ENCODE data around the gene CABP1. TPM values are rescaled to one million over a fixed set of nuclear protein-coding genes. Genes with fewer than 3 reads are reported as not detected.

Gene CABP1
- total RNA-seq, 1 experiment from 2014 or later: not detected

DNA sequence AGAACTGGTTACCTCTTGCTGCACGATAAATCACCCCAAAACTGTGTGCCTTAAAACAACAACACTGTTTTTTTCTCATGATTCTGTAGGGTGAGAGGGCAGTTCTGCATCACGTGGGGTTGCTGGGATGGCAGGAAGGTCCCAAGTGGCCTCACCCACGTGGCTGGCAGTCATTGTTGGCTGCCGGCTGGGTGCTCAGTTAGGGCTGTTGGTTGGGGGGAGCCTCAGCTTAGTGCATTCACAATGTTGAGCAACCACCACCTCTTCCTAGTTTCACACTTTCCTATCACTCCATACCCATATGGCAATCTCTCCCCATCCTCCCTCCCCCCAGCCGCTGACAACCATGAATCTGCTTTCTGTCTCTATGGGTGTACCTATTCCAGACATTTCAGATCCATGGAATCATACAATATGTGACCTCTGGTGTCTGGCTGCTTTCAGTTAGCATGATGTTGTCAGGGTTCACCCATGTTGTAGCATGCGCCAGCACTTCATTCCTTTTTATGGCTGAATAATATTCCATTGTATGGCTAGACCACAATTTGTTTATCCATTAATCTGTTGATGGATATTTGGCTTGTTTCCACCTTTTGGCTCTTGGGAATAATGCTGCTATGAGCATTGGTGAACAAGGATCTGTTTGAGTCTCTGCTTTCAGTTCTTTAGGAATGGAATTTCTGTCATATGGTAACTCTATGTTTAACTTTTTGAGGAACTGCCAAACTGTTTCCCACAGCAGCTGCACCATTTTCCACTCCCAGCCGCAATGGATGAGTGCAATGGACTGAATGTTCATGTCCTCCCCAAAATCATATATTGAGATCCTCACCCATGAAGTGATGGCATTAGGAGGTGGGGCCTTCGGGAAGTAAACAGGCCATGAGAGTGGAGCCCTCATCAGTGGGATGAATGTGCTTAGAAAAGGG is 48.0 kb upstream of the CABP1 start:
- Histone ChIP-seq H2AFZ (no peak overlapping the region), H3K9me3 (ENCODE audit: insufficient read depth, low read depth) (no peaks in the 10 kb centered on the region), H3K4me2 (no peak overlapping the region), H3K79me2 (ENCODE audit: low read depth) (no peaks in the 10 kb centered on the region), H3K27ac (no peak overlapping the region), H4K20me1 (ENCODE audit: insufficient read depth) (no peaks in the 10 kb centered on the region), H3K36me3 (ENCODE audit: low read depth) (no peaks in the 10 kb centered on the region), H3K4me1 (replicated peaks; ENCODE audit: insufficient read depth) (no peaks in the 10 kb centered on the region), H3F3A (ENCODE audit: insufficient read depth, low read depth) (no peaks in the 10 kb centered on the region), H3K4me3 (no peak overlapping the region), H3K9me2 (ENCODE audit: insufficient read depth) (no peaks in the 10 kb centered on the region), H3K27me3 (ENCODE audit: insufficient read depth, low read depth) (no peaks in the 10 kb centered on the region)
- intact Hi-C loops (cut with micrococcal nuclease; ENCODE audit: unreplicated experiment): no loop called here
- ChIA-PET POLR2A (ENCODE audit: unreplicated experiment) (no interaction called here), CTCF (no interaction called here)
- no peak for DNase-seq
- TF ChIP-seq EZH2 (IDR thresholded peaks at IDR 0.05; ENCODE audit: low read depth): no peak
- TF ChIP-seq, protein P1, sequence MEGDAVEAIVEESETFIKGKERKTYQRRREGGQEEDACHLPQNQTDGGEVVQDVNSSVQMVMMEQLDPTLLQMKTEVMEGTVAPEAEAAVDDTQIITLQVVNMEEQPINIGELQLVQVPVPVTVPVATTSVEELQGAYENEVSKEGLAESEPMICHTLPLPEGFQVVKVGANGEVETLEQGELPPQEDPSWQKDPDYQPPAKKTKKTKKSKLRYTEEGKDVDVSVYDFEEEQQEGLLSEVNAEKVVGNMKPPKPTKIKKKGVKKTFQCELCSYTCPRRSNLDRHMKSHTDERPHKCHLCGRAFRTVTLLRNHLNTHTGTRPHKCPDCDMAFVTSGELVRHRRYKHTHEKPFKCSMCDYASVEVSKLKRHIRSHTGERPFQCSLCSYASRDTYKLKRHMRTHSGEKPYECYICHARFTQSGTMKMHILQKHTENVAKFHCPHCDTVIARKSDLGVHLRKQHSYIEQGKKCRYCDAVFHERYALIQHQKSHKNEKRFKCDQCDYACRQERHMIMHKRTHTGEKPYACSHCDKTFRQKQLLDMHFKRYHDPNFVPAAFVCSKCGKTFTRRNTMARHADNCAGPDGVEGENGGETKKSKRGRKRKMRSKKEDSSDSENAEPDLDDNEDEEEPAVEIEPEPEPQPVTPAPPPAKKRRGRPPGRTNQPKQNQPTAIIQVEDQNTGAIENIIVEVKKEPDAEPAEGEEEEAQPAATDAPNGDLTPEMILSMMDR (conservative IDR thresholded peaks at IDR 0.05): no peak
- BruUV-seq (replicated peaks): no TSS peak

DNA sequence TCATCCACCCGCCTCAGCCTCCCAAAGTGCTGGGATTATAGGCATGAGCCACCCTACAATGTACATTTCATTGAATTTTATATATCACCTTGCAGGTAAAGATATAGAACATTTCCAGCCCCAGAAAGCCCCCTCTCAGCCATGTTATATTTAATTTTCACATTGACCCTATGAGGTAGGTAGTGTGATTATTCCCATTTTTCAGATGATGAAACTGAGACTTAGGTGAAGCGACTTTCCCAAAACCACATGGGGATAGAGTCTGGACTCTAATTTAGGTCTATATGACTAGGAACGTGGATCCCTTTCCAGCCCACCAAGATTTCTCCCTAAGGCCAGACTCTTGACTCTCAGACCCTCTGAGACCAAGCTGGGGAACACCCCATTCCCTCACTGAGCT is 43.5 kb upstream of the CABP1 start:
- no peak overlapping the region for H3K4me2 ChIP-seq
- no peak overlapping the region for H3K4me3 ChIP-seq
- no peak overlapping the region for H2AFZ ChIP-seq
- H4K20me1 ChIP-seq (ENCODE audit: insufficient read depth): no peaks in the 10 kb centered on the region
- ChIA-PET POLR2A (ENCODE audit: unreplicated experiment) (no interaction called here), CTCF (interaction anchor here (0.6 kb wide), 1 partner anchor 170 kb away, joined by 4 read pairs; no protein-coding TSS in a partner anchor)
- DNase-seq: no peak
- peaks cover 15% of the 10 kb centered on the region for H3K4me1 ChIP-seq (replicated peaks; ENCODE audit: insufficient read depth)
- no peaks in the 10 kb centered on the region for H3K79me2 ChIP-seq (ENCODE audit: low read depth)
- no peak for TF ChIP-seq EZH2 (IDR thresholded peaks at IDR 0.05; ENCODE audit: low read depth)
- TF ChIP-seq, protein P1 (conservative IDR thresholded peaks at IDR 0.05): no peak
- BruUV-seq (replicated peaks): no TSS peak
- H3K27ac ChIP-seq: no peak overlapping the region
- H3K27me3 ChIP-seq (ENCODE audit: insufficient read depth, low read depth): no peaks in the 10 kb centered on the region
- intact Hi-C loops (cut with micrococcal nuclease; ENCODE audit: unreplicated experiment): no loop called here
- no peaks in the 10 kb centered on the region for H3K9me3 ChIP-seq (ENCODE audit: insufficient read depth, low read depth)
- H3F3A ChIP-seq (ENCODE audit: insufficient read depth, low read depth): peaks cover 8% of the 10 kb centered on the region; the same call in 1 of the 2 replicates
- no peaks in the 10 kb centered on the region for H3K36me3 ChIP-seq (ENCODE audit: low read depth)
- no peaks in the 10 kb centered on the region for H3K9me2 ChIP-seq (ENCODE audit: insufficient read depth)

GRCh38 chr12:120597861-120598260 is 42.6 kb upstream of the CABP1 start:
- TF ChIP-seq, protein P1 (conservative IDR thresholded peaks at IDR 0.05): no peak
- TF ChIP-seq EZH2 (IDR thresholded peaks at IDR 0.05; ENCODE audit: low read depth): no peak
- H3K4me3 ChIP-seq: no peak overlapping the region
- no peak overlapping the region for H3K27ac ChIP-seq
- DNase-seq: no peak
- peaks cover 25% of the 10 kb centered on the region for H3K4me1 ChIP-seq (replicated peaks; ENCODE audit: insufficient read depth)
- H3K9me2 ChIP-seq (ENCODE audit: insufficient read depth): no peaks in the 10 kb centered on the region
- H3K36me3 ChIP-seq (ENCODE audit: low read depth): no peaks in the 10 kb centered on the region
- no peak overlapping the region for H3K4me2 ChIP-seq
- no peaks in the 10 kb centered on the region for H4K20me1 ChIP-seq (ENCODE audit: insufficient read depth)
- intact Hi-C loops (cut with micrococcal nuclease; ENCODE audit: unreplicated experiment): no loop called here
- peaks cover 8% of the 10 kb centered on the region; the same call in 1 of the 2 replicates for H3F3A ChIP-seq (ENCODE audit: insufficient read depth, low read depth)
- no peak overlapping the region for H2AFZ ChIP-seq
- BruUV-seq (replicated peaks): no TSS peak
- no peaks in the 10 kb centered on the region for H3K27me3 ChIP-seq (ENCODE audit: insufficient read depth, low read depth)
- ChIA-PET CTCF (interaction anchor here (0.7 kb wide), 1 partner anchor 130 kb away, joined by 4 read pairs; no protein-coding TSS in a partner anchor), POLR2A (ENCODE audit: unreplicated experiment) (no interaction called here)
- H3K9me3 ChIP-seq (ENCODE audit: insufficient read depth, low read depth): no peaks in the 10 kb centered on the region
- H3K79me2 ChIP-seq (ENCODE audit: low read depth): no peaks in the 10 kb centered on the region
